SK-N-SH treated with all-trans-retinoic acid at 6 μM for 48 hours (cell line): ENCODE measurements around the gene PLD5.

Experiments
- ARNTL ChIP-seq: fragments of 450-650 bp; formaldehyde crosslinking; IDR thresholded peaks from 2 replicates; pipeline ENCODE4 v1.5.0; 2020; ENCODE audit warnings: low read depth, mild to moderate bottlenecking, moderate library complexity, borderline replicate concordance
- CREB5 ChIP-seq: fragments of 250-450 bp; sonication (Bioruptor Pico); IDR thresholded peaks from 2 replicates; pipeline ENCODE4 v1.5.1; 2020; ENCODE audit warnings: low read depth, mild to moderate bottlenecking, moderate library complexity
- ESRRG ChIP-seq: fragments of 250-450 bp; sonication (Bioruptor Pico); IDR thresholded peaks from 2 replicates; pipeline ENCODE4 v1.6.1; 2021; ENCODE audit warnings: mild to moderate bottlenecking
- PATZ1 ChIP-seq: fragments of 250-450 bp; sonication (Bioruptor Pico); IDR thresholded peaks from 2 replicates; pipeline ENCODE4 v1.8.0; 2020; ENCODE audit warnings: mild to moderate bottlenecking, moderate library complexity, borderline replicate concordance
- POU6F1 ChIP-seq: fragments of 250-450 bp; sonication (Bioruptor Pico); IDR thresholded peaks from 2 replicates; pipeline ENCODE4 v1.8.0; 2021; ENCODE audit warnings: low read depth, mild to moderate bottlenecking, moderate library complexity, borderline replicate concordance
- PPARA ChIP-seq: fragments of 250-450 bp; sonication (Bioruptor Pico); IDR thresholded peaks from 2 replicates; pipeline ENCODE4 v1.5.0; 2020; ENCODE audit warnings: mild to moderate bottlenecking, borderline replicate concordance
- RARB ChIP-seq: fragments of 250-450 bp; sonication (Bioruptor Pico); IDR thresholded peaks from 2 replicates; pipeline ENCODE4 v1.8.0; 2021; ENCODE audit warnings: mild to moderate bottlenecking, moderate library complexity
- TSHZ2 ChIP-seq: fragments of 250-450 bp; sonication (Bioruptor Pico); IDR thresholded peaks from 2 replicates; pipeline ENCODE4 v1.5.0; 2020; ENCODE audit warnings: mild to moderate bottlenecking, moderate library complexity
- ZC3H10 ChIP-seq: fragments of 250-450 bp; sonication (Bioruptor Pico); IDR thresholded peaks from 2 replicates; pipeline ENCODE4 v1.5.1; 2021; ENCODE audit warnings: mild to moderate bottlenecking, moderate library complexity
- ZFP3 ChIP-seq: fragments of 250-450 bp; sonication (Bioruptor Pico); IDR thresholded peaks from 2 replicates; pipeline ENCODE4 v1.5.0; 2020; ENCODE audit warnings: mild to moderate bottlenecking, moderate library complexity
- ZNF565 ChIP-seq: fragments of 450-650 bp; formaldehyde crosslinking; conservative IDR thresholded peaks from 2 replicates; pipeline ENCODE4 v1.5.0; 2020; ENCODE audit warnings: low read depth, mild to moderate bottlenecking, moderate library complexity
- ZNF70 ChIP-seq: fragments of 450-650 bp; formaldehyde crosslinking; IDR thresholded peaks from 2 replicates; pipeline ENCODE4 v1.5.0; 2020; ENCODE audit warnings: mild to moderate bottlenecking, moderate library complexity

GRCh38 chr1:242554577-242554976 lies 30.1 kb upstream of the PLD5 start:
- TF ChIP-seq ESRRG = no peak
- no peak for TF ChIP-seq PATZ1 (CRISPR knock-in tag)
- TF ChIP-seq PPARA = no peak
- no peak for TF ChIP-seq ZFP3 (CRISPR knock-in tag)
- no peak for TF ChIP-seq ZNF70 (CRISPR knock-in tag)
- TF ChIP-seq RARB = no peak
- TF ChIP-seq ZNF565 = no peak
- no peak for TF ChIP-seq TSHZ2 (CRISPR knock-in tag)
- no peak for TF ChIP-seq POU6F1 (CRISPR knock-in tag)
- no peak for TF ChIP-seq ARNTL
- TF ChIP-seq ZC3H10 (CRISPR knock-in tag) = no peak
- no peak for TF ChIP-seq CREB5 (CRISPR knock-in tag)
